Activated CD4-positive, alpha-beta memory T cell treated with anti-CD3 and anti-CD28 coated beads for 36 hours (primary cell): Measurements from ENCODE around the gene ARID5B. TPM values are rescaled to one million over a fixed set of nuclear protein-coding genes. Genes with fewer than 3 reads are reported as not detected.

Experiments used
- CTCF ChIA-PET: fragments of 350-600 bp; sonication (Branson Sonifier 250); formaldehyde crosslinking; loops from one replicate; lab custom pipeline; 2021; ENCODE audit warnings: antibody characterized with exemption, inconsistent platforms; lab: Charles Lee
- POLR2A ChIA-PET: fragments of 350-600 bp; sonication (Branson Sonifier 250); formaldehyde crosslinking; loops from one replicate; lab custom pipeline; 2021; ENCODE audit warnings: antibody characterized with exemption; lab: Charles Lee
- DNase-seq: peaks from one replicate; pipeline ENCODE4 v3.0.0-alpha.2; 2020
- H3K27ac Mint-ChIP-seq: one replicate; pipeline ENCODE4 v1.8.0; 2021; ENCODE audit warnings: mixed read lengths
- H3K27me3 Mint-ChIP-seq: one replicate; pipeline ENCODE4 v1.8.0; 2021; ENCODE audit warnings: mixed read lengths
- H3K36me3 Mint-ChIP-seq: one replicate; pipeline ENCODE4 v1.8.0; 2021; ENCODE audit warnings: mixed read lengths
- H3K4me1 Mint-ChIP-seq: one replicate; pipeline ENCODE4 v1.8.0; 2021; ENCODE audit warnings: low read depth, mixed read lengths
- H3K4me3 Mint-ChIP-seq: one replicate; pipeline ENCODE4 v1.8.0; 2021; ENCODE audit warnings: mild to moderate bottlenecking, mixed read lengths
- H3K9me3 Mint-ChIP-seq: one replicate; pipeline ENCODE4 v1.8.0; 2021; ENCODE audit warnings: mixed read lengths
- intact Hi-C: fragments of 100-400 bp; cut with micrococcal nuclease; formaldehyde crosslinking; loops from one replicate; pipeline ENCODE4 v1.15.1; 2023
- total RNA-seq, 2 experiments: library from RNA; stranded (reverse); gene quantifications; one replicate each; pipeline ENCODE4 v1.2.3, GENCODE V29; 2021

Gene ARID5B
- total RNA-seq, 2 experiments from 2014 or later: 79.4 to 79.6 TPM

DNA sequence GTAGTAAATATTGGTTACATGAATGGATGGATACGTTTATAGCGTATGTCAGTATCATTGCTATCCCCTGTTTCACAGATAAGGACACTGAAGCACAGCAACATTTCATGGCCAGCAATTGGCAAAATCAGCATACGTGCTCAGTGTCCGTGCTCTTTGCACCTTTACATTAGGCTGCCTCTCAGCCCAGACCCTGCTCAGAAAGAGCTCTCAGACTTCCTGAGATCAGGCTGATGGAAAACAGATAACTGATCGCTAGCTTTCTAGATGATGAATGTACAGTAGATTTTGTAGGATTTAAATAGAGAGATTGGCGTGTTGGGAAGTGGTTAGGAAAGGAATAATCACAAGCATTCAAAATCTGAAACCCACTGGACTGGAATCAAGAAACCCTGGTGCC is 106.7 kb downstream of the ARID5B start:
- Mint-ChIP-seq H3K4me1 (peaks cover 67% of the 10 kb centered on the region), H3K27ac (no peak overlapping the region), H3K27me3 (no peaks in the 10 kb centered on the region), H3K9me3 (no peaks in the 10 kb centered on the region), H3K4me3 (no peak overlapping the region), H3K36me3 (peaks cover 80% of the 10 kb centered on the region)
- ChIA-PET CTCF (no interaction called here), POLR2A (interaction anchor here (1.9 kb wide), 1 partner anchor 12 kb away, joined by 8 read pairs; no protein-coding TSS in a partner anchor)
- no peak for DNase-seq
- intact Hi-C loops: no loop called here

DNA sequence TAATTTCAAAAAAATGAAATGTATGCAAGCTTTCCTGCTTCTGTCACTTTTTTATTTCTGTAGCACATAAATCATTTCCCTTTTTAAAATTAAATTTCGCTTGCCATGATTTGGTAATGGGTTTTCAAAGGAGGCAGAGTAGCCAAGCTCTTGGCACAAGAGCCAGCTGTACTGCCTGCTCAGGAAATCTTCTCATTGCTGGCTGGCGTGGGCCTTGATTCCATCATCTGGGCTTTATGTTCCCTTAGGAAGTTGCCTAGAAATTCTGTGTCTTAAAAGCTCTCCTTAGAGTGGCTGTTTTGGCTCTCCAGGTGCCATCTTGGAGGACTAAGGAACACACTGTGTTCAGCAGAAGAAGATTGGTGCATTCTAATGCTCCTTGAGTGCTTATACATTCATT is 107.4 kb downstream of the ARID5B start:
- CTCF ChIA-PET: no interaction called here
- intact Hi-C loops: no loop called here
- Mint-ChIP-seq H3K4me3 (no peak overlapping the region), H3K36me3 (peaks cover 79% of the 10 kb centered on the region), H3K9me3 (peaks cover 2% of the 10 kb centered on the region), H3K27me3 (no peaks in the 10 kb centered on the region), H3K4me1 (peaks cover 64% of the 10 kb centered on the region), H3K27ac (peak overlapping the region; percentile 29)
- DNase-seq: no peak
- POLR2A ChIA-PET: no interaction called here

DNA sequence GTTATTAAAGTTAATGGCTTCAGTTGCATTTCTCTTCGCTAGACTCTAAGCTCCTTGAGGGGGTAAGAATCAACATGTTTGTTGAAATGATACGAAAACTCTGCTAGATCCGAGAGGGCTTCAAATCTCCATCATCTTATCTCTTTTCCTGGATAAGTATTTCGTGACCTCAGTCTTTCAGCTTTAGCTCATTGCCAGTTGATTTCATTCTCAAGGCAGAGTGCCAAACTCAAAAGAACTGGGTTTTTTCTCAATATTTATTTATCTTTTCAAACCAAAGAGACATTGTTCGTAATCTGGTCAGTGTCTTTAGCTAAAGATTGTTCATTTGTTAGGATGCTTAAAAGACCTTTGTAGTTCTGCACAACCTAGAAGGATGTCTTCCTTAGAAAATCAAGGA is 108.9 kb downstream of the ARID5B start:
- H3K4me3 Mint-ChIP-seq: no peak overlapping the region
- peak overlapping the region; percentile 29 for H3K27ac Mint-ChIP-seq
- POLR2A ChIA-PET: interaction anchor here (1.2 kb wide), 1 partner anchor 17 kb away, joined by 3 read pairs; no protein-coding TSS in a partner anchor
- H3K9me3 Mint-ChIP-seq: peaks cover 2% of the 10 kb centered on the region
- intact Hi-C loops: no loop called here
- CTCF ChIA-PET: interaction anchor here (0.7 to 1.1 kb wide), 2 partner anchors 29 to 1036 kb away, joined by 4 to 5 read pairs; no protein-coding TSS in a partner anchor
- peaks cover 56% of the 10 kb centered on the region for H3K4me1 Mint-ChIP-seq
- H3K27me3 Mint-ChIP-seq: no peaks in the 10 kb centered on the region
- H3K36me3 Mint-ChIP-seq: peaks cover 74% of the 10 kb centered on the region
- DNase-seq: no peak

DNA sequence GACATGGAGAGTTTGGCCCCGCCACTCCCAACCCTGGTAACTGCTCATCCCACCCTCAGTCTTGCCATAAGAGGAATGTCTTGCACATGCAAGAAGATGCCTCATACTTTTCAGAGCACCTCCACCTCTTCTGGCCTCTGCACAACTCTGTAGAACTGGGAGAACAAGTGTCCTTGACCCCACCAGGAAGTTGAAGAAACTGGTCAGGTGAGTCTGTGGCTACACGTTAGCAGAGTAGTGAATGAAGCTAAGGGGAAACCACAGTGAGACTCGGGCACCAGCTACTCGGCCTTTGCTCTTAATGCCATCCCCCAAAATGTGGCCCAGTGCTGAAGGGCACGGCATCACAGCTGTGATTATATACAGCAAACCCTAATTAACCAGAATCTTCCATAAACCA is 110.1 kb downstream of the ARID5B start:
- no peak overlapping the region for H3K27ac Mint-ChIP-seq
- ChIA-PET CTCF (interaction anchor here (0.8 to 1.2 kb wide), 3 partner anchors 9 to 115 kb away, joined by 3 read pairs; no protein-coding TSS in a partner anchor), POLR2A (interaction anchor here (0.9 to 1.3 kb wide), 2 partner anchors 11 to 14 kb away, joined by 3 read pairs; no protein-coding TSS in a partner anchor)
- H3K36me3 Mint-ChIP-seq: peaks cover 66% of the 10 kb centered on the region
- no peak overlapping the region for H3K4me3 Mint-ChIP-seq
- H3K9me3 Mint-ChIP-seq: peaks cover 2% of the 10 kb centered on the region
- intact Hi-C loops: no loop called here
- DNase-seq: no peak
- no peaks in the 10 kb centered on the region for H3K27me3 Mint-ChIP-seq
- H3K4me1 Mint-ChIP-seq: peaks cover 53% of the 10 kb centered on the region

DNA sequence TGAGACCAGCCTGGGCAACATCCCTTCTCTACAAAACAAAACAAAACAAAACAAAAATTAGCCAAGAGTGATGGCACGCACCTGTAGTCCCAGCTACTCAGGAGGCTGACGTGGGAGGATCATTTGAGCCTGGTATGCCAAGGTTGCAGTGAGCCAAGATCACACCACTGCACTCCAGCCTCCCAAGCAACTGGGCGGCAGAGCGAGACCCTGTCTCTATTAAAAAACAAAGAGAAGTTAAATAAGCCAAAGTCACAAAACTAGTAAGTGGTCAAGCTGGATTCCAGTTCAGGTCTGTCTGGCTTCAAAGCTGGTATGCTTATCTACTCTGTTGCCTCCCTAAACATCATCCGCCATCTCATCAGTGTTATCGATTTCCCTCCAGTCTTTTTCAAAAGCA is 110.8 kb downstream of the ARID5B start:
- no peak for DNase-seq
- intact Hi-C loops: no loop called here
- Mint-ChIP-seq H3K27me3 (no peaks in the 10 kb centered on the region), H3K4me1 (peaks cover 52% of the 10 kb centered on the region), H3K27ac (no peak overlapping the region), H3K4me3 (no peak overlapping the region), H3K9me3 (peaks cover 2% of the 10 kb centered on the region), H3K36me3 (peaks cover 63% of the 10 kb centered on the region)
- ChIA-PET POLR2A (interaction anchor here (0.9 to 1.3 kb wide), 2 partner anchors 10 to 13 kb away, joined by 3 read pairs; no protein-coding TSS in a partner anchor), CTCF (interaction anchor here (0.8 to 1.2 kb wide), 2 partner anchors 8 to 42 kb away, joined by 3 read pairs; no protein-coding TSS in a partner anchor)

DNA sequence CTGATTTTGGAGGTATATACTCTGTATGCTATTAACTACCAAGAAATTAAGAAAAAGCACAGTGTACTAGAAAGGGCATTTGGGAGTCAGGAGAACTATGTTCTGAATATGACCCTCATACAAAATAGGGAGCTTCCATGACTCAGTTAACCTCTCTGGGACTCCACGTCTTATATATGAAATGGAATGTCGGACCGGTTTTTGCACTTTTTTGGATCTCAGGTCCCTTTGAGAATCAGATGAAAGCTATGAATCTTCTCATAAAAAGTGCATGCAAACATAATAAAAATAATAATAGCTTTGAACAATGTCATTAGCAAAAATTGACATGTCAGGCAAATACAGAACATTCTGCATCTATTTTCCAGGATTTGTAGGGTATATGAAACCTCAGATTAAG is 113.0 kb downstream of the ARID5B start:
- CTCF ChIA-PET: interaction anchor here (0.9 to 1.3 kb wide), 4 partner anchors 17 to 263 kb away, joined by 3 to 5 read pairs (median 3); no protein-coding TSS in a partner anchor
- peaks cover 53% of the 10 kb centered on the region for H3K36me3 Mint-ChIP-seq
- H3K27ac Mint-ChIP-seq: no peak overlapping the region
- POLR2A ChIA-PET: no interaction called here
- H3K4me3 Mint-ChIP-seq: no peak overlapping the region
- peaks cover 55% of the 10 kb centered on the region for H3K4me1 Mint-ChIP-seq
- intact Hi-C loops: no loop called here
- peaks cover 2% of the 10 kb centered on the region for H3K9me3 Mint-ChIP-seq
- H3K27me3 Mint-ChIP-seq: no peaks in the 10 kb centered on the region
- DNase-seq: no peak

DNA sequence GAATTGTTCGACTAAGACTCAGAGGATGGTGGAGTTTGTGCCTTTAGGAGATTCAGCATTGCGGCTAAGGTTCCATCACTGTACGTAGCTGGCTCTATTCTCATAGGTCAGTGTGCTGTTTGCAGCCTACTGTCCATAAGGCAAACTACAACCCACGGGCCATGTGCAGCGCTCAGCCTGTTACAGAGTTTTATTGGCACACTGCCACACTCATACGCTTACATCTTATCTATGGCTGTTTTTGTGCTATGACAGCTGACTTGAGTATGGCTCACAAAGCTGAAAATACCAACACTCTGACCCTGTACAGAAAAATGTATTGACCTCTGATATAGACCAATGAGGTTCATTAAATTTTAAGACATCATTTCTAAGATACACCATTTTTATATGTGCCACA is 114.5 kb downstream of the ARID5B start:
- H3K27ac Mint-ChIP-seq: peak overlapping the region; percentile 71
- peaks cover 61% of the 10 kb centered on the region for H3K4me1 Mint-ChIP-seq
- DNase-seq: no peak
- peaks cover 2% of the 10 kb centered on the region for H3K9me3 Mint-ChIP-seq
- H3K4me3 Mint-ChIP-seq: no peak overlapping the region
- POLR2A ChIA-PET: no interaction called here
- peaks cover 44% of the 10 kb centered on the region for H3K36me3 Mint-ChIP-seq
- H3K27me3 Mint-ChIP-seq: no peaks in the 10 kb centered on the region
- CTCF ChIA-PET: interaction anchor here (1.3 kb wide), 1 partner anchor 119 kb away, joined by 5 read pairs; no protein-coding TSS in a partner anchor
- intact Hi-C loops: no loop called here

DNA sequence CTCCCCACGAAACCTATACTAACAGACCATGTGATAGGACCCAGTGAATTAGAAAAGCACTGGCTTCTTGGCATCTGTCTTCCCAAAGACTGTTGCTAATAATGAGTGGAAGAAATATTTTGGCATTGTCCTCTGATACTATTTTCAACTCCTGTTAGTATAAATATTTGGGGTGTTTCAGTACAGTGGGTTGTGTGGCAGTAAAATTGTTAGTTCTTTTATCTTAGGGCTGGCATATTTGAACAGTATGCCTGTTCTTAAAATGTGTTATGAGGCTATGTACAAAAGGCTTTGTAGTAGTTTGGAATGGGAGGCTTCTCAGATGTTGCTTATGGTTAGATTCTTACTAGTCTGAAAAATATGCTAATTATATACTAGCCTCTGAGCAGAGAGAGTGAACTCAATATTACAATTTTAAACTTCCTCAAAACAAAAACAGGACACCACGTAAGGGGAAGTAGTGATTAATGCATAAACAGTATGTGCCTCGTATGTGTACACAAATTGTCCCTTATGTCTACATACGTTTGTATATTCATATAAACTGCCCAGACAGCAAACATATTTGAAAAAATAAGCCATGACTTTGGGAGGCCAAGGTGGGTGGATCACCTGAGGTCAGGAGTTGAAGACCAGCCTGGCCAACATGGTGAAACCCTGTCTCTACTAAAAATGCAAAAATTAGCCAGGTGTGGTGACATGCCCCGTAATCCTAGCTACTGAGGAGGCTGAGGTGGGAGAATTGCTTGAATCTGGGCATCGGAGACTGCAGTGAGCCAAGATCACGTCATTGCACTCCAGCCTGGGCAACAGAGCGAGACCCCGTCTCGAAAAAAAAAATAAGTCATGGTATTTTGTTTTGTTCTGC is 115.4 kb downstream of the ARID5B start:
- Mint-ChIP-seq H3K9me3 (peaks cover 2% of the 10 kb centered on the region), H3K4me3 (no peak overlapping the region), H3K27me3 (no peaks in the 10 kb centered on the region), H3K36me3 (peaks cover 38% of the 10 kb centered on the region), H3K4me1 (peaks cover 65% of the 10 kb centered on the region), H3K27ac (peak overlapping the region; percentile 71)
- no peak for DNase-seq
- POLR2A ChIA-PET: interaction anchor here (0.6 kb wide), 1 partner anchor 74 kb away, joined by 3 read pairs; no protein-coding TSS in a partner anchor
- CTCF ChIA-PET: interaction anchor here (0.7 kb wide), 2 partner anchors 15 to 62 kb away, joined by 3 to 4 read pairs; no protein-coding TSS in a partner anchor
- intact Hi-C loops: no loop called here

DNA sequence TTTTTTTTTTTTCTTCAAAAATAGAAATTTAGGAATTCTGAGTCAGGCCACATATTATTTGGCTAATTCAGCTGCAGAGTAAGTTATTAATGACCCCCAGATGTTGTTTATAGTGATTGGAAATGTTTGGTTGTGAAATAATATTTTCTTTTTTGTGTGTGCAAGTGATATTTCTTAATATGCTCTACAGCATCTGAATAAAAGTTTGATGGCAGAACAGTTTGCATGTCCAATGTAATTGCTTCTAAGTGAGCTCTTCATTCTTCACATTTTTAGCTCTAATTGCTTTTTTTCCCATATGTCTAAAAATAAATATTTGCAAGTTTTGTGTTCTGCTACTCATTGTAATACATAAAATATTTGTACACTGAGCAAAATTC is 116.0 kb downstream of the ARID5B start:
- no peaks in the 10 kb centered on the region for H3K27me3 Mint-ChIP-seq

DNA sequence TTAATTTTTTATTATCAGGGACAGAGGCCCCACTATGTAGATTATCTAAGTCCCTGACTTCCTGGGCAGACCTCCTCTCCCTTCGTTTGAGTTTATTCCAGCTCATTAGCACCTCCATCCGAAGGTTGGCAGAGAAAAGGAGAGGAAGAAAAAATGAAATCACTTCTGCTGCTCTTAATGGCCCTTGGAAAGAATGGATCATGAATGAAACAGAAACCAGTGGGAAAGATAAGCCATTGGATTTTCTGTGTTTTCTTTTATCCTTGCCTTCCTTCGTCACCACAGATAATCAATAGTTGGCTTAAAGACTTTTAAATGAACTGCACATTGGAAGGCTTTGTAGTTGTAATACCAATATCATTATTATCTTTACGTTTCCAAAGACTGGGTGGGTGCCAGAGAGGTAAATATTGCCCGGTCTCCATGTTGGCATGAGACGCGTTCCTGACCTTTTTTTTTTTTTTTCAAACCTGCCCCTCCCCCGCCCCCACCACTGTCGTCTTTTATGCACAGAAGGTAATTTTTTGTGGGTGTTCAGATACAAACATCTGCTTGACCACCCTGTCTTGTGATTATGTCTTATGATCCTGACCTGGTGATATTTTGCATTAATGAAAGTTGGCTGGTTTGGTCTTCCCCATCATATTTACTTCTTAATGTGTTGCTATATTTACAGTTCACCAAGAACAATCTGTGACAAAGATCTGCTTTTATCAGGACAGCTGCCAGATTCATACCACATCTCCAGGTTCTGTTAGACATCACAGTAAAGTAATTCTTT is 116.8 kb downstream of the ARID5B start:
- Mint-ChIP-seq H3K36me3 (peaks cover 40% of the 10 kb centered on the region), H3K4me1 (peaks cover 79% of the 10 kb centered on the region), H3K27me3 (no peaks in the 10 kb centered on the region), H3K4me3 (no peak overlapping the region), H3K9me3 (peaks cover 5% of the 10 kb centered on the region), H3K27ac (peak overlapping the region; percentile 96)
- intact Hi-C loops: no loop called here
- CTCF ChIA-PET: interaction anchor here (1.1 to 9.1 kb wide), 4 partner anchors 21 to 115 kb away, joined by 3 to 80 read pairs (median 4); no protein-coding TSS in a partner anchor
- POLR2A ChIA-PET: interaction anchor here (0.6 to 8.9 kb wide), 8 partner anchors 11 to 75 kb away, joined by 3 to 163 read pairs (median 8); no protein-coding TSS in a partner anchor
- no peak for DNase-seq

More for the DNA sequence above, 116.0 kb downstream of the ARID5B start:
- Mint-ChIP-seq H3K4me1 (peaks cover 71% of the 10 kb centered on the region), H3K9me3 (peaks cover 2% of the 10 kb centered on the region), H3K4me3 (no peak overlapping the region), H3K27ac (peak overlapping the region; percentile 56), H3K36me3 (peaks cover 35% of the 10 kb centered on the region)
- no peak for DNase-seq
- ChIA-PET POLR2A (interaction anchor here (0.6 kb wide), 1 partner anchor 74 kb away, joined by 3 read pairs; no protein-coding TSS in a partner anchor), CTCF (interaction anchor here (0.7 to 1.1 kb wide), 3 partner anchors 14 to 63 kb away, joined by 3 to 4 read pairs (median 3); no protein-coding TSS in a partner anchor)
- intact Hi-C loops: no loop called here

DNA sequence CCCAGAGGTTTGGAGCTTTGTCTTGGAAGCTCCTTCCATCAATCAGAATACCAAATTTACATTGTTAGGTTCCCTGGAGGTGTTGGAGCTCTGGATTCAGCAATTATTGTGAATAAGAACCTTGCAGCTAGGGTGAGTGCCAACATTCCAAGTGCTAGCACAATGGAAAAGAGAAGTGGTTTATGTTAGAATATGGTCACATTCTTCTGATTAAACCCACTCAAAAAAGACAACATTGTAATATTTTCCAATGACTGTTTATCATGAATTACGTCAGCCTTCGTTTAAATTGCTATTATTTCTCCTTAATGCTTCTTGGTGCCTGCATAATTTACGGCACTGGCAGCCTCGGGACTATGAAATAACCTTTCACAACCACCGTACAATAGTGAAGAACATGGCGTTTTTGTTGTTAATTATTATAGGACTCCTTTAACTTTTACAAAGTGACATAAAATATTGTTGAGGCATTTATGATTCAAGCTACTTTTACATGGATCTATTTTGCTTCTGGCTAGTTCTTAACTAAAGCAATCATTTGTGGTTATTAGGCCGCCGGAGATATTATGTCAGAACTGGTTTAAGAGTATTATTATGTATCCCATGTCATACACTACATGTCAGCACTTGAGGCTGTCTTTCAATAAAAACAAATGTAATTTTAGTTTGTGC is 117.7 kb downstream of the ARID5B start:
- Mint-ChIP-seq H3K9me3 (peaks cover 4% of the 10 kb centered on the region), H3K4me3 (no peak overlapping the region), H3K27me3 (no peaks in the 10 kb centered on the region), H3K27ac (peak overlapping the region; percentile 96), H3K36me3 (peaks cover 42% of the 10 kb centered on the region), H3K4me1 (peaks cover 85% of the 10 kb centered on the region)
- intact Hi-C loops: no loop called here
- CTCF ChIA-PET: interaction anchor here (1.0 to 9.1 kb wide), 8 partner anchors 9 to 122 kb away, joined by 3 to 80 read pairs (median 4); no protein-coding TSS in a partner anchor
- POLR2A ChIA-PET: interaction anchor here (0.5 to 8.9 kb wide), 14 partner anchors 12 to 123 kb away, joined by 3 to 163 read pairs (median 8); no protein-coding TSS in a partner anchor
- no peak for DNase-seq
